RPMI8226 (cell line): ENCODE data around the gene LY6G5C.
"Not testable (repeated sequence)": the region's sequence is repeated elsewhere in the genome, so short reads cannot be mapped to it uniquely, and the experiment has no call there.

Experiments
- DNase-seq: peaks from one replicate; pipeline ENCODE4 v3.0.0-alpha.2; 2015

LY6G5C gene

GRCh38 chr6:31715022-31715958 lies 34.4 kb upstream of the LY6G5C start, which contains the start of gene LY6G6D:
Gene LY6G6D (plus strand): TSS chr6:31715348. CDS start chr6:31715356, 8 bp downstream.
- no peak for DNase-seq

- no peak for DNase-seq
Observed at GRCh38 chr6:31713991-31714684, 33.3 kb upstream of the LY6G5C start.

DNA sequence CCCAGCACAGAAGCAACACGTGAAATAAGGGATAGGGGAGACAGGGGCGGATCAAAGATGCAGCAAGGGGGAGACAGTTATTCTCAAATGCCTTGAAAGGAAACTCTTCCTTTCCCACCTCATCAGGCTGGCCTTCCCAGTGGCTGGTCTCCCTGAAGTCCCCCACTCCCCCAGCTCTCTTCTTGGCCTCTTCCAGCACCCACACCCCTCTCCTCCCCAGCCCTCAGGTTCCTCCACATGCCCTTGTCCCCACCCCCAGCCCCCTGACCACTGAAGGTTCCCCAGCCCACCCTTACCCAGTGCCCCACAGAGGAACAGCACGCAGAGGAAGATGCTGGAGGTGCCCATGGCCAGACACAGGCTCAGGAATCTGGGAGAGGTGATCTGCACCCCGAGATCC lies 32.6 kb upstream of the LY6G5C start:
- no peak for DNase-seq

GRCh38 chr6:31712296-31712695 lies 31.4 kb upstream of the LY6G5C start:
- peak; percentile 65 for DNase-seq

DNA sequence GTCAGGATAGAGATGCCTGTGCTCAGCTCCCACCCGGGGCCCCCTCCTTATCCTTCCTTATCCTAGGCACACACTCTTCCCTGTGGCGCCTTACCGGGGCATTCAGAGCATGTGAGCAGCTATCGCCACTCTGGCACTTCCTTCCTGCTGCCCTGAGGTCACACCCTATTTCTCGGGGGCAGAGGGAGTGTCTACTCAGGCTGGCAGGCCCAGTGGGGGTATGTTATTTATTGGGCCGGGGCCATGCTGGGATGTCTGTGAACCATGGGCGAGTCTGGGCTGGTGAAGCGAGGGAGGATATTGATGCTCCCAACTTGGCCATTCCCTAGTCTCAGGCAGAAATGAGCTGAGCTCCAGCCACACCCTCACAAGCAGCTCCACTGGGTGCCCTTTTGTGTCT lies 30.4 kb upstream of the LY6G5C start:
- no peak for DNase-seq

GRCh38 chr6:31710523-31711219 lies 29.8 kb upstream of the LY6G5C start:
- peak; percentile 76 for DNase-seq

GRCh38 chr6:31709157-31709556 lies 28.3 kb upstream of the LY6G5C start:
- not testable (repeated sequence) for DNase-seq

- no peak for DNase-seq
Observed at GRCh38 chr6:31708224-31708623, 27.4 kb upstream of the LY6G5C start.

- DNase-seq, result no peak
Observed at GRCh38 chr6:31707701-31708100, 26.8 kb upstream of the LY6G5C start.

DNA sequence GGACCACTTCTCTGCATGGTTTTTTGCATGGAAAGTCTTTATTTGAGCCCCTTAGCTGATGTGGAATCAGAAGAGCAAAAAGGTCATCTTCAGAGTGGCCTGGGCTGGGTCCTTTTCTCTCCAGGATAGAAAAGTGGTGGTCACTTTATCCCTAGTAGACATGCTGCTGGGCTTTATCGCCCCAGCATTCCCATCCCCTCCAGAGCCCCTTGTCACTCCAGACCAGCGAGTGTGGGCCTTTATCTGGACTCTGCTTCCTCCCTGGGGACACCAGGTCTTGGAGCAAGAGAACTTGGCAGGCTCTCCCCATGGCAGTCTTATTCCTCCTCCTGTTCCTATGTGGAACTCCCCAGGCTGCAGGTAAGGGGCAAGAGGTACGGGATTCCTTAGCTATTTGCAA lies 25.7 kb upstream of the LY6G5C start, which contains the start of gene LY6G6F:
Gene LY6G6F (plus strand): TSS at position 268 of the 400 bp plus-strand sequence. CDS start 41 bp downstream, at position 309.
- no peak for DNase-seq

DNA sequence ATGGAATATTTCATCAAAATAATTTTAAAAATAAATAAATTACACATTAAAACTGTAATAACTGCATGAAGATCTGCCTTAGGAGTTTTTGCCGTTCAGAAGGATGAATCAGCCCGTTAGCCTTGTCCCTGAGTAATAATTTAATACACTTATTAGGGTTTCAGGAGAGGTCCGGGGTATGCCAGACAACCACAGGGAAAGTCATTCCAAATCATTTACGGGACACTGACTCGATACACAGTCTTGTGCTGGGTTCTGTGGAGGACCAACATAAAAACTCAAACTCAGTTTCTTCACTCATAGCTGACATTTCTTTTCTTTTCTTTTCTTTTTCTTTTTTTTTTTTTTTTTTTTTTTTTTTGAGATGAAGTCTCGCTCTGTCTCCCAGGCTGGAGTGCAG lies 25.1 kb upstream of the LY6G5C start:
- DNase-seq, result no peak

DNA sequence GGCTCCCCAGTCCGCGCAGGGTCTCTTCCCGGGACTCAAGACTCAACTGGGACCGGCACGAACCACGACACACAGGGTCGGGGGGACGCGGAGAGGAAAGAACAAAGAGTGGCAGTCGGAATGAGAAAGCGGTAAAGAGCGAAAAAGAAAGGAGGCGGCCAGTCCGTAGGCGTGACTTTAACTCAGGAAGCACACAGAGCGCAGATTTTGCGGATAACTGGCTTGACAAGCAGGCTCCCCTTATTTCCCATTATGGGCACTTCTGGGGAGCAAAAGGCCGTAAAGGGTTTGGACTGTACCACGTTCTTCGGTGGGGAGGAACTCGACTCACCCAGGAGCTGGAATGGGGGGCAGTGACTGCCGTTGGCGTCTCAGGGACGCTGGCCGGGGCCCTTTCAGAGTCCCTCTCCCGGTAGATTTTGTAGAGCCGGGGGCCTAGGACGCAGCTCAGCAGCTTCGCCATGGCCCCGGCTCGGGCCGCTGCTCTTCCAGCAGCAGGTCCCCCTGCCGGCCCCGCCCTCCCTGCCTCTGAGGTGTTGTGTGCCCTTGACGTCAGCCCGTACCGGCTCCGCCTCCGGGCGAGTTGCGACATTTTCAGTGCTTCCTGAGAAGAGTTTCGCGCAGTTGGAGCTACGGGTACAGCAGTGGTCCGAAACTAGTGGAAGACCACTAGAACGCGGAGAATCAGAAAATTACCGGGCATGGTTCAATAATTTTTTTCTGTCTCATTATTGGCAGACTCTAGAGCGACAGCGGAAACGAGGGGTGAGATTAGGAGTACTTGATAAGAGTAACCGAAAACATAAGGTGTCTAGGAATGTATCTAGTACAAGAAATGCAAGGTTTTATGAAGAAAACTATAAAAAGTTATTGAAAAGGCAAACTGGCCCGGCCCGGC lies 22.2 kb upstream of the LY6G5C start, which contains the start of gene ABHD16A:
Gene ABHD16A (minus strand): TSS at position 506 of the 898 bp plus-strand sequence. CDS start 43 bp downstream, at position 463.
- DNase-seq, result peak; percentile 98

DNA sequence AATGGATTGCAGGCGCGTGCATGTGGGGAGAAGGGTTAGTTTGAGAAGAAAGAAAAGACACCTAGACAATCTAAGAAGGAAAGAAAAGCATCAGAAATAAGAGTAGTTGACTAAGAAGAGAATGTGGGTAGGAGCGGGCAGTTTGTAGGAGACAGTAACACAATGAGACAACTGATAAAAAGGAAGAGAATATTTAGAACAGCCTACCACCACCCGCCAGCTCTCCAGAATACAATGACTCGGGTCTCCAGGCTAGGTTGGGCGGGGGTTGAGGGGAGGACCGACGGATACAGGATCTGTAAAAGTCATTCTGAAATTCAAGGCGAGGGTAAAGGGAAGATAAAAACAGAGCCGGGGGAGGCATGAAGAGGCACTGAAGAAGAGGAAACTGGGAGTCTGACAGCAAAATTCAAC lies 21.5 kb upstream of the LY6G5C start:
- no peak for DNase-seq

DNA sequence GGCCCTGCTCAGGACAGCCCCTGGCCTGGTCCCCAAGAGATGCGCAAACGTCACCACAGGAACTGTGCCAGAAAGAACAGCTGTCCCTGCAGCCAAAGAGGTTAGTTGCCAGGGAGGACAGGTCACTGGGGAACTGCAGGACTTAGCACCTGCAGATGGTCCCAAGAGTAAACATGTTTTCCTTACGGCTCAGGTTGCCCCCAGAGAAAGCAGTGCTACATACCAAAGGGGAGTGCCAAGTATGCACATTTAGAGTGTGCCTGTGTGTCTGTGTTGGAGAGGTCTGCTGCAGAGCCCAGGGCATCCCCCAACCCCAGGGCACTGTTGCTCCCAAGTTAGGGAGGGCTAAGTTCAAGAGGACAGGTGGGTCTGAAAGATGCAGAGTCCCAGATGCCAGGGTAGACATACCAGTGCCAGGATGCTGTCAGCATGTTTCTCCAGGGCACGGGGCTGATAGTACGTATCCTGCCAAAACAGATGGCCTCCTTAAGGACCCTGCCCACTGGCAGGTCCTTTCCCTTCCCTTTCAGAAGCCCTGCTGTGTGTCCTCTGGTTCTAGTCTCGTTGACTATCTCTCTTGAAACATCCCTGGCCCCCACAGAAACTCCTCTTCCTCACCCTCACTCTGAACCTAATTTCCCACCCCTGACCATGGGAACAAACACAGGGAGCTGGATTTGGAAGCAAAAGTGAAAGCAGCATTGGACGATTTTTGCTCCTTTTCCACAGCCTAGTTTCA lies 21.0 kb upstream of the LY6G5C start:
- DNase-seq, result peak; percentile 54

- no peak for DNase-seq
Observed at GRCh38 chr6:31700740-31701401, 20.0 kb upstream of the LY6G5C start.

DNA sequence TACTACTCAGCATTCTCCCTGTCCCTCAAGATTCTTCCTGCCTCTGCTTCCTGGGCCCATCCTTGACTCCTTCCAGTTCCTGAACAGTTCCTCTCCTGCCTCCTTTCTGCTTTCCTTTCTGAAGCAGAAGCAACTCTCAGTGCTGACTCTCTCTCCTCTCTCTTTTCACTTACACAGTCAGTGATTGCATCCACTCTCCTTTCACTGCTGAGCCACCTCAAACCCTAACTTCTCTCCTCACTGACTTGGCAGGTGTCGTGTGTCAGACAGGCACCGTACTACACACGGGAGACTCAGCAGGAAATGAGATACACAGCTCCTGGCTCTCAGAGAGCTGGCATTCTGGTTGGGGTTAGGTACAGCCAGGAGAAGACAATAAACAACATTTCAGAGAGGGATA lies 16.7 kb upstream of the LY6G5C start:
- no peak for DNase-seq

GRCh38 chr6:31693535-31693934 lies 12.7 kb upstream of the LY6G5C start:
- DNase-seq, result no peak

- DNase-seq, result no peak
Observed at GRCh38 chr6:31692886-31693285, 12.0 kb upstream of the LY6G5C start.

DNA sequence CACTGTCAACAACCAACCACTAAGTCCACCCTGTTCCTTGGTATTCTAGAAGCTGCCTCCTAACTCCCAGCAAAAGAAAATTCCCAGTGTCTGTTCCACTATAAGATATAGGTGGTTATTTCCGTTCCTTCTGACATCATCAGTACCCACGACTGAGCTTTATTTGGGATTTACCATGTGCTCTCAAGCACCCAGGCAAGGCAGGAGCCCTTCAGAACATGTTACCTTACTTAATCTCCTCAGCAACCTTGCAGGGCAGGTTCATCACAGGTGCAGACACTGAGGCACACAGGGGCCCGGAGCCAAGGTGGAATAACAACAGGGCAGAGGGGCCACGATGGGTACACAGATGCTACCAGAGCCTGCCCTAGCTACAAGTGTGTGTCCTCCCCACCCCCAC lies 11.5 kb upstream of the LY6G5C start:
- no peak for DNase-seq

- DNase-seq, result no peak
Observed at GRCh38 chr6:31691564-31692108, 10.8 kb upstream of the LY6G5C start.
